ENCODE results near the gene INA. TPM values are rescaled to one million over a fixed set of nuclear protein-coding genes. Genes with fewer than 3 reads are reported as not detected.

INA gene
- total and polyA plus RNA-seq, 5 donors from 2014 or later = not detected

DNA sequence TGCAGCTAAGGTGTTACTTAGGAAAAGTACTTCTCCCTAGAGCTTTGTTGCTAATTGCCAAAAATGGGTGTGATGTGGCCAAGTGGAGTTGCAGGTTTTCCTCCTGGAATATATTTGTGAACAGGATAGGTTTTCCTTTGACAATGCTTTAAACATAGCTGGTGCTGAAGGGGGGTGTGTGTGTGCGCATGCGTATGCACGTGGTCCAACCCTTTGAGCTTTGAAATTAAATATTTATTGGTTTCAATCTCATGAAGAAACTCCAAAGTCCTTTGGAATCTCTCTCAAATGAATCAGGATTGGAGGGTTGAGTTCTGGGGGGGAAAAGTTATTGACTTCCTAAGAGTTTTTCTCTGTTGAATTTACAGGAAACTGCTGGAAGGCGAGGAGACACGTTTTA, 11.1 kb downstream of the INA start:
- Histone ChIP-seq H3K4me1 (ENCODE audit: control insufficient read depth, insufficient read depth, low read length, poor library complexity, severe bottlenecking) (no peaks in the 10 kb centered on the region), H3K9me3 (ENCODE audit: control insufficient read depth in 2 of 2, low read length in 2 of 2) (no peaks in the 10 kb centered on the region), H3K36me3 (ENCODE audit: control insufficient read depth, insufficient read depth, low read length) (no peaks in the 10 kb centered on the region), H3K27me3 (ENCODE audit: control insufficient read depth, insufficient read depth, low read length) (peaks cover 14% of the 10 kb centered on the region), H3K27ac (ENCODE audit: insufficient read depth, low read length, poor library complexity, severe bottlenecking) (no peak overlapping the region), H3K4me3 (ENCODE audit: low read depth, low read length) (no peak overlapping the region)
- H3K4me3 Mint-ChIP-seq = no peak overlapping the region
- ATAC-seq (ENCODE audit: low read depth in 2 of 2) (no peak), DNase-seq (no peak)
- H3K9me3 Mint-ChIP-seq = no peaks in the 10 kb centered on the region
- H3K4me1 Mint-ChIP-seq = no peaks in the 10 kb centered on the region
- no peaks in the 10 kb centered on the region for H3K36me3 Mint-ChIP-seq
- no peak overlapping the region for H3K27ac Mint-ChIP-seq
- H3K27me3 Mint-ChIP-seq = peaks cover 43% of the 10 kb centered on the region

DNA sequence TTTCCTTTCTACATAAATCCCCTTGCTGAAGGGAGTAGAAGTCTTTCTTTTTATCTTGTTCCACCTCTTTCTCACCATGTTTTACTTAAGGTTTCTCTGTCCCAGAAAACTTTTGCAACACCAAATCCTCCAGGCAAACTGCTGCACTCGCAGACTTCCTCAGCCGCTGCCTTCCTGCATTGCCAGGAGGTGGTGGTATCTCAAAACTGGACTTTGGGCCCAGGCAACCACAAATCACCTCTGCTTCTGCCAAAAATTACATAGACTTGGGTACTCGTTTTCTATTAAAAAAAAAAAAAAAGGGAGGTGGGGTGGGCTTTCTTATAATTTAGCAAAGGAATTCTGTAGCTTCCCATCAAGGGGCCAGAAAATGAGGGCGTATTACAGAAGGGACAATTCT, 14.7 kb downstream of the INA start:
- Mint-ChIP-seq H3K36me3 (no peaks in the 10 kb centered on the region), H3K4me3 (no peak overlapping the region), H3K9me3 (no peaks in the 10 kb centered on the region), H3K27ac (no peak overlapping the region), H3K4me1 (no peaks in the 10 kb centered on the region), H3K27me3 (peaks cover 29% of the 10 kb centered on the region)
- Histone ChIP-seq H3K4me1 (ENCODE audit: control insufficient read depth, insufficient read depth, low read length, poor library complexity, severe bottlenecking) (no peaks in the 10 kb centered on the region), H3K4me3 (ENCODE audit: low read depth, low read length) (no peak overlapping the region), H3K9me3 (ENCODE audit: control insufficient read depth in 2 of 2, low read length in 2 of 2) (no peaks in the 10 kb centered on the region), H3K27ac (ENCODE audit: insufficient read depth, low read length, poor library complexity, severe bottlenecking) (no peak overlapping the region), H3K27me3 (ENCODE audit: control insufficient read depth, insufficient read depth, low read length) (peaks cover 12% of the 10 kb centered on the region), H3K36me3 (ENCODE audit: control insufficient read depth, insufficient read depth, low read length) (no peaks in the 10 kb centered on the region)
- ATAC-seq (ENCODE audit: low read depth in 2 of 2) (no peak), DNase-seq (no peak)

DNA sequence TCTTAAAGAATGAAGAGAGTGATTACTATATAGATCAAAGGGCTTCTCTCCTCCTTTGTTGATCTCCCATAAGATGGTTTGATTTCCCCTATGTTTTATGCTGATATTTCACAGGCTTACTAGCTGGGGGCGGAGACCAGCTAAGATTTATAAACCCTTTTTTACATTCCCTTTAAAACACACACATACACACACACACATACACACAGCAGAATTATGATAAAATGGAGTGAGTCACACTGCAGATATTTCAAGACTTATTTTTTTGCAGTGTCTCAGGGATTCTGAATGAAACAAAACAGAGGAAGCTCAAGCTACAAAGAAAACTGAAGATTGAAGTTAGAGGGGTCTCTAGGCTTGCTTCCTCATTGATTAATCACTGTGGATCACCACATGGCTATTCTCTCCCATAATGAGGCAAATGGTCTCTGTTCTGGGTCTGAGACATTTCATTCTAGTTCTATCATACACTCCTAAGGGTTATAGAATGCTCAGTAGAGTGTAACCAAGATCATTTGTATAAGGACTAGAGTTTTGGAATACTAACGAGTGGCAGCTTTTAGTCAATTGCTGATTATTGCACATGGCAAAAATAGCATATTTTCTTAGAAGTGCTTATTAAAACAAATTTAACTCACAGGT, 18.6 kb downstream of the INA start:
- Histone ChIP-seq H3K4me1 (ENCODE audit: control insufficient read depth, insufficient read depth, low read length, poor library complexity, severe bottlenecking) (no peaks in the 10 kb centered on the region), H3K9me3 (ENCODE audit: control insufficient read depth in 2 of 2, low read length in 2 of 2) (no peaks in the 10 kb centered on the region), H3K4me3 (ENCODE audit: low read depth, low read length) (no peak overlapping the region), H3K27ac (ENCODE audit: insufficient read depth, low read length, poor library complexity, severe bottlenecking) (no peak overlapping the region), H3K36me3 (ENCODE audit: control insufficient read depth, insufficient read depth, low read length) (no peaks in the 10 kb centered on the region), H3K27me3 (ENCODE audit: control insufficient read depth, insufficient read depth, low read length) (peaks cover 3% of the 10 kb centered on the region)
- H3K36me3 Mint-ChIP-seq = no peaks in the 10 kb centered on the region
- no peaks in the 10 kb centered on the region for H3K9me3 Mint-ChIP-seq
- H3K4me1 Mint-ChIP-seq = no peaks in the 10 kb centered on the region
- no peak overlapping the region for H3K27ac Mint-ChIP-seq
- ATAC-seq (ENCODE audit: low read depth in 2 of 2) (no peak), DNase-seq (no peak)
- no peak overlapping the region for H3K4me3 Mint-ChIP-seq
- H3K27me3 Mint-ChIP-seq = peaks cover 4% of the 10 kb centered on the region

DNA sequence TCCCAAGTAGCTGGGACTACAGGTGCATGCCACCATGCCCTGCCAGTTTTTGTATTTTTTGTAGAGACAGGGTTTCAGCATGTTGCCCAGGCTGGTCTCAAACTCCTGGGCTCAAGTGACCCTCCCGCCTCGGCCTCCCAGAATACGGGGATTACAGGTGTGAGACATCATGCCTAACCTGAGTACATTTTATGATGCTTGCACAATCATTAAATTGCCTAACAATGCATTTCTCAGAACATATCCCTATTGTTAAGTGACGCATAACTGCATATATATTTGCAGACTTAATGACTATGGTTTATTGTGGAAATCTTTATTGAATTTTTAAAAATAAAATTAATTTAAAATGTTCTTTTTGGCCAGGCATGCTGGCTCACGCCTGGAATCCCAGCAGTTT, 30.7 kb downstream of the INA start:
- peaks cover 26% of the 10 kb centered on the region for H3K36me3 Mint-ChIP-seq
- Histone ChIP-seq H3K9me3 (ENCODE audit: control insufficient read depth in 2 of 2, low read length in 2 of 2) (no peaks in the 10 kb centered on the region), H3K27ac (ENCODE audit: insufficient read depth, low read length, poor library complexity, severe bottlenecking) (no peak overlapping the region), H3K4me1 (ENCODE audit: control insufficient read depth, insufficient read depth, low read length, poor library complexity, severe bottlenecking) (no peaks in the 10 kb centered on the region), H3K36me3 (ENCODE audit: control insufficient read depth, insufficient read depth, low read length) (peaks cover 14% of the 10 kb centered on the region), H3K27me3 (ENCODE audit: control insufficient read depth, insufficient read depth, low read length) (no peaks in the 10 kb centered on the region), H3K4me3 (ENCODE audit: low read depth, low read length) (no peak overlapping the region)
- ATAC-seq (ENCODE audit: low read depth in 2 of 2) = no peak
- peak overlapping the region in 1 of 3 donors; percentile 43 for H3K27ac Mint-ChIP-seq
- no peak for DNase-seq
- H3K9me3 Mint-ChIP-seq = no peaks in the 10 kb centered on the region
- no peak overlapping the region for H3K4me3 Mint-ChIP-seq
- no peaks in the 10 kb centered on the region for H3K27me3 Mint-ChIP-seq
- no peaks in the 10 kb centered on the region for H3K4me1 Mint-ChIP-seq

DNA sequence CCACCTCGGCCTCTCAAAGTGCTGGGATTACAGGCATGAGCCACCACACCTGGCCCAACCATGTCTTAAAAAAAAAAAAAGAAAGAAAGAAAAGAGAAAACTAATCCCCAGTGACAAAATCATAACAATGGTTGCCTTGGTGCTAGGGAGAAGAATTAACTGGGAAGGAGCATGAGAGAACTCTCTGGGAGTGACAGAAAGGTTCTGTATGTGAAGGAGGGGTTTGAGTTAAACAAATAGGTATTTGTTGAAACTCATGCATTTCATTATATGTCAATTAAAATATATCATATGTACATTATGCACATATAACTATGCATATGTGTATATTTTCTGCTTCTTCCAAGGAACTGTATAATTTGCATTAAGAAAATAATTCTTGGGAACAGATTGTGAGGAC, 33.3 kb downstream of the INA start:
- no peaks in the 10 kb centered on the region for H3K4me1 Mint-ChIP-seq
- H3K27me3 Mint-ChIP-seq = no peaks in the 10 kb centered on the region
- DNase-seq (no peak), ATAC-seq (ENCODE audit: low read depth in 2 of 2) (no peak)
- no peak overlapping the region for H3K27ac Mint-ChIP-seq
- Histone ChIP-seq H3K36me3 (ENCODE audit: control insufficient read depth, insufficient read depth, low read length) (peaks cover 21% of the 10 kb centered on the region), H3K4me3 (ENCODE audit: low read depth, low read length) (no peak overlapping the region), H3K27ac (ENCODE audit: insufficient read depth, low read length, poor library complexity, severe bottlenecking) (no peak overlapping the region), H3K9me3 (ENCODE audit: control insufficient read depth in 2 of 2, low read length in 2 of 2) (no peaks in the 10 kb centered on the region), H3K27me3 (ENCODE audit: control insufficient read depth, insufficient read depth, low read length) (no peaks in the 10 kb centered on the region), H3K4me1 (ENCODE audit: control insufficient read depth, insufficient read depth, low read length, poor library complexity, severe bottlenecking) (no peaks in the 10 kb centered on the region)
- no peaks in the 10 kb centered on the region for H3K9me3 Mint-ChIP-seq
- no peak overlapping the region for H3K4me3 Mint-ChIP-seq
- peaks cover 19% of the 10 kb centered on the region for H3K36me3 Mint-ChIP-seq

DNA sequence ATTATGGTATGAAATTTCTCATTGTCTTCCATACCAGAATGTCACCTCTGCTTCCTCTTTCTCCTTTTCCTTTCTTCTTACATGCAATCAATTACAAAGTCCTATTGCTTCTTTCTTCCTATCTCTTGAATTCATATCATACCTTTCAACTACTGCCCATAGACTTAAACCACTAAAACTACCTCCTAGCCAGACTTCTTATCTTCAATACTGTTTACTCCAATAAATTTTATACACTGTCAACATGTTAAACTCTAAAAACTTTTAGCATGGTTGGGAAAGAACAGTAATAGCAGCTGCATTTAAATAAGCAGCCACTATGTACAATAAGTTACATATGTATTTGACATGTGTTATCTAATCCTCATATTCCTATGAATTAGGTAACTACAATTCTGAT, 39.1 kb downstream of the INA start:
- Mint-ChIP-seq H3K4me1 (no peaks in the 10 kb centered on the region), H3K27me3 (no peaks in the 10 kb centered on the region), H3K4me3 (no peak overlapping the region), H3K9me3 (no peaks in the 10 kb centered on the region), H3K36me3 (peaks cover 26% of the 10 kb centered on the region), H3K27ac (no peak overlapping the region)
- Histone ChIP-seq H3K27ac (ENCODE audit: insufficient read depth, low read length, poor library complexity, severe bottlenecking) (no peak overlapping the region), H3K36me3 (ENCODE audit: control insufficient read depth, insufficient read depth, low read length) (peaks cover 26% of the 10 kb centered on the region), H3K9me3 (ENCODE audit: control insufficient read depth in 2 of 2, low read length in 2 of 2) (no peaks in the 10 kb centered on the region), H3K27me3 (ENCODE audit: control insufficient read depth, insufficient read depth, low read length) (no peaks in the 10 kb centered on the region), H3K4me3 (ENCODE audit: low read depth, low read length) (no peak overlapping the region), H3K4me1 (ENCODE audit: control insufficient read depth, insufficient read depth, low read length, poor library complexity, severe bottlenecking) (no peaks in the 10 kb centered on the region)
- ATAC-seq (ENCODE audit: low read depth in 2 of 2) (no peak), DNase-seq (no peak)

DNA sequence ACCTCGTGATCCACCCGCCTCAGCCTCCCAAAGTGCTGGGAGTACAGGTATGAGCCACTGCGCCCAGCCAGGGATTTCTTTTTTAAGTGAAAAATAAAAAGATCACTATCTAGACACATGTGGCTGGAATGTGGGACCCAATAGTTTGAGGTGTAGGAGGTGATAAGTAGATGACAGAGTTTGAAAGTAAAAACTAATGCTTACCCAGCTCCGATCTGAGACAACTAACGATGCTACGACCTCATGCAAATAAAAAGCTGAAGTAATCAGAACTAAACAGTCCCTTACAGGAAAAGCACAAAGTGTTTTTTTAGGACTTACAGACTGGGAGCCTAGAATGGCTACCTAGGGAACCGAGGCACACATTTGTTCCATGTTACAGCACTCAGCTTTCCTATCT, 51.0 kb downstream of the INA start:
- Histone ChIP-seq H3K36me3 (ENCODE audit: control insufficient read depth, insufficient read depth, low read length) (peaks cover 39% of the 10 kb centered on the region), H3K4me1 (ENCODE audit: control insufficient read depth, insufficient read depth, low read length, poor library complexity, severe bottlenecking) (no peaks in the 10 kb centered on the region), H3K27me3 (ENCODE audit: control insufficient read depth, insufficient read depth, low read length) (no peaks in the 10 kb centered on the region), H3K27ac (ENCODE audit: insufficient read depth, low read length, poor library complexity, severe bottlenecking) (no peak overlapping the region), H3K4me3 (ENCODE audit: low read depth, low read length) (no peak overlapping the region), H3K9me3 (ENCODE audit: control insufficient read depth in 2 of 2, low read length in 2 of 2) (no peaks in the 10 kb centered on the region)
- Mint-ChIP-seq H3K36me3 (peaks cover 9% of the 10 kb centered on the region), H3K27me3 (no peaks in the 10 kb centered on the region), H3K9me3 (no peaks in the 10 kb centered on the region), H3K4me3 (no peak overlapping the region), H3K4me1 (no peaks in the 10 kb centered on the region), H3K27ac (no peak overlapping the region)
- DNase-seq (no peak), ATAC-seq (ENCODE audit: low read depth in 2 of 2) (no peak)

DNA sequence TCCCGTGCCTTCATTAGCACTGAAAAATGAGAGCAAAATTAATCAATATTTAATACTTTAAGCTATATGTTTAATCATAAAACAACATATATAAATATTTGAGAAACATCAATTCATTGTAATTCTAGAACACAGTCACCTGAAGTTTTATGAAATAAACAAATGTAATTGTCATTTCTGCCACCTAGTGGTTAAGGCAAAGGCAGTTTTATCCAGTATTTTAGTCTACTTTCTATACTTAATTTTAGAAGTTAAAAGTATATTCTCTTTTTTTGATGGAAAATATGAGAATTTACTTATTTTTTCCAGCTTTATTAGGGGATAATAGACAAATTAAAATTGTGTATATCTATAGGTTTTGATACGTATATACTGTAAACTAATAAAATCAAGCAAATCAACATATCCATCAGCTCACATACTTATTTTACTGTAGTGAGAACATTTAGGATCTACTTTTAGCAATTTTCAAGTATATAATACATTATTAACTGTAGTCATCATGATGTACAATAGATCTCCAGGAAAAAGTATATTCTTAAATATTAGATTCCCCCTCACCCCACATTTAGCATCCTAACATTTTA, 57.1 kb downstream of the INA start:
- Histone ChIP-seq H3K4me1 (ENCODE audit: control insufficient read depth, insufficient read depth, low read length, poor library complexity, severe bottlenecking) (no peaks in the 10 kb centered on the region), H3K36me3 (ENCODE audit: control insufficient read depth, insufficient read depth, low read length) (peaks cover 30% of the 10 kb centered on the region), H3K4me3 (ENCODE audit: low read depth, low read length) (no peak overlapping the region), H3K27me3 (ENCODE audit: control insufficient read depth, insufficient read depth, low read length) (no peaks in the 10 kb centered on the region), H3K9me3 (ENCODE audit: control insufficient read depth in 2 of 2, low read length in 2 of 2) (no peaks in the 10 kb centered on the region), H3K27ac (ENCODE audit: insufficient read depth, low read length, poor library complexity, severe bottlenecking) (no peak overlapping the region)
- peak in 2 of 3 donors; percentile 27 to 56 for DNase-seq
- Mint-ChIP-seq H3K27ac (peak overlapping the region in 1 of 3 donors; percentile 48), H3K9me3 (no peaks in the 10 kb centered on the region), H3K4me3 (no peak overlapping the region), H3K27me3 (no peaks in the 10 kb centered on the region), H3K4me1 (no peaks in the 10 kb centered on the region), H3K36me3 (peaks cover 11% of the 10 kb centered on the region)
- ATAC-seq (ENCODE audit: low read depth in 2 of 2) = no peak

Measured in CD4-positive, CD25-positive, alpha-beta regulatory T cell (primary cell).